ENCODE results near the gene ACADS. TPM values are rescaled to one million over a fixed set of nuclear protein-coding genes. Genes with fewer than 3 reads are reported as not detected.

Gene ACADS
- total and polyA plus RNA-seq, 11 donors: 56.7 to 213 (median 78.8) TPM

GRCh38 chr12:120680165-120680738, 45.4 kb upstream of the ACADS start:
- no peak for DNase-seq
- WGBS, 4 donors: 40 to 57% (median 47%) methylated on average over 4 to 5 of the region's 5 CpGs
- H3K27ac ChIP-seq: peak overlapping the region in 1 of 12 donors; percentile 4
- H3K36me3 ChIP-seq: no peaks in the 10 kb centered on the region
- H3K27me3 ChIP-seq: no peaks in the 10 kb centered on the region
- TF ChIP-seq POLR2A (IDR thresholded peaks at IDR 0.05) (no peak), CTCF (IDR thresholded peaks at IDR 0.05) (no peak)
- intact Hi-C loops (cut with DNase I): no loop called here
- ATAC-seq: no peak
- no peaks in the 10 kb centered on the region for H3K9me3 ChIP-seq
- H3K4me1 ChIP-seq: peaks cover 0 to 37% (median 2%) of the 10 kb centered on the region in 12 donors
- no peak overlapping the region for H3K4me3 ChIP-seq

- ATAC-seq (no peak), DNase-seq (no peak)
- Histone ChIP-seq H3K27me3 (no peaks in the 10 kb centered on the region), H3K9me3 (no peaks in the 10 kb centered on the region), H3K27ac (peak overlapping the region in 1 of 12 donors; percentile 19), H3K4me1 (peaks cover 0 to 45% (median 25%) of the 10 kb centered on the region in 12 donors), H3K36me3 (no peaks in the 10 kb centered on the region), H3K4me3 (no peak overlapping the region)
- 78 to 83% (median 81%) methylated on average over 8 of the region's 8 CpGs for WGBS, 4 donors
- no peak for TF ChIP-seq POLR2A (IDR thresholded peaks at IDR 0.05)
- no peak for TF ChIP-seq CTCF (IDR thresholded peaks at IDR 0.05)
- intact Hi-C loops (cut with DNase I): loop anchor here in 1 of 10 donors (2.0 kb wide), 1 partner anchor 30 kb away; no protein-coding TSS in a partner anchor
Observed at GRCh38 chr12:120684523-120684932, 41.1 kb upstream of the ACADS start.

- intact Hi-C loops (cut with DNase I): loop anchor here in 6 of 10 donors (2.0 to 5.0 kb wide), 3 partner anchors 31 to 38 kb away; no protein-coding TSS in a partner anchor
- peaks cover 0 to 48% (median 33%) of the 10 kb centered on the region in 12 donors for H3K4me1 ChIP-seq
- DNase-seq: no peak
- H3K36me3 ChIP-seq: no peaks in the 10 kb centered on the region
- no peaks in the 10 kb centered on the region for H3K27me3 ChIP-seq
- H3K27ac ChIP-seq: peak overlapping the region in 8 of 12 donors; percentile 90 to 97 (median 94)
- no peaks in the 10 kb centered on the region for H3K9me3 ChIP-seq
- no peak for ATAC-seq
- TF ChIP-seq CTCF (IDR thresholded peaks at IDR 0.05) (no peak), POLR2A (IDR thresholded peaks at IDR 0.05) (no peak)
- peak overlapping the region in 7 of 12 donors; percentile 82 to 98 (median 90) for H3K4me3 ChIP-seq
- WGBS, 4 donors: 46 to 57% (median 50%) methylated on average over 3 of the region's 3 CpGs
Observed at GRCh38 chr12:120685522-120685921, 40.1 kb upstream of the ACADS start.

GRCh38 chr12:120686151-120686689, 39.4 kb upstream of the ACADS start:
- peak in 1 of 2 donors; percentile 70 for TF ChIP-seq POLR2A (IDR thresholded peaks at IDR 0.05)
- TF ChIP-seq CTCF (IDR thresholded peaks at IDR 0.05): no peak
- H3K27me3 ChIP-seq: no peaks in the 10 kb centered on the region
- intact Hi-C loops (cut with DNase I): loop anchor here in 8 of 10 donors (2.0 to 5.0 kb wide), 5 partner anchors 25 to 39 kb away; partner anchors contain the start of gene UNC119B (in 2 of the 8)
- ATAC-seq (peak; percentile 91 to 95 (median 94)), DNase-seq (peak; percentile 97 to 99 (median 99))
- peak overlapping the region; percentile 82 to 97 (median 94) for H3K27ac ChIP-seq
- H3K4me3 ChIP-seq: peak overlapping the region; percentile 68 to 98 (median 90)
- no peaks in the 10 kb centered on the region for H3K9me3 ChIP-seq
- no peaks in the 10 kb centered on the region for H3K36me3 ChIP-seq
- H3K4me1 ChIP-seq: peaks cover 0 to 52% (median 40%) of the 10 kb centered on the region in 12 donors
- WGBS, 4 donors: 0 to 1% (median 1%) methylated on average over 31 to 46 of the region's 46 CpGs

Measured in heart left ventricle (tissue), 16 donors.